Neural cell (in vitro differentiated cells): ENCODE data around the gene PLA2G15.

Experiments used
- CTCF ChIP-seq: fragments of 450-650 bp; IDR thresholded peaks from 2 replicates; pipeline ENCODE4 v1.5.1; 2014; ENCODE audit warnings: antibody characterized with exemption, mild to moderate bottlenecking, moderate library complexity; ENCODE audit not compliant: poor library complexity, severe bottlenecking
- EP300 ChIP-seq: fragments of 450-650 bp; conservative IDR thresholded peaks from 2 replicates; pipeline ENCODE4 v1.6.1; 2014; ENCODE audit warnings: antibody characterized with exemption, mild to moderate bottlenecking, moderate library complexity; ENCODE audit not compliant: poor library complexity, severe bottlenecking
- EZH2 ChIP-seq: fragments of 200-600, 300-800 bp; shearing (Covaris generic), sonication (generic); IDR thresholded peaks from 2 replicates; pipeline ENCODE4 v1.6.1; 2014; ENCODE audit warnings: antibody characterized with exemption, low read length, borderline replicate concordance, mild to moderate bottlenecking; ENCODE audit not compliant: insufficient read depth, poor library complexity, severe bottlenecking
- POLR2AphosphoS5 ChIP-seq: IDR thresholded peaks from 2 replicates; pipeline ENCODE4 v1.6.1; 2012
- RAD21 ChIP-seq: fragments of 450-650 bp; conservative IDR thresholded peaks from 2 replicates; pipeline ENCODE4 v1.6.1; 2014; ENCODE audit warnings: antibody characterized with exemption, mild to moderate bottlenecking, moderate library complexity
- TAF1 ChIP-seq: IDR thresholded peaks from 2 replicates; pipeline ENCODE4 v1.6.1; 2012; ENCODE audit warnings: low read depth

GRCh38 chr16:68215302-68215701 is 29.9 kb upstream of the PLA2G15 start:
- no peak for TF ChIP-seq EZH2
- TF ChIP-seq CTCF: no peak
- TF ChIP-seq POLR2AphosphoS5: no peak
- no peak for TF ChIP-seq EP300
- no peak for TF ChIP-seq TAF1
- no peak for TF ChIP-seq RAD21
